Umbilical cord (tissue), 2 donors: ENCODE results near the gene UCP3. TPM values are rescaled to one million over a fixed set of nuclear protein-coding genes. Genes with fewer than 3 reads are reported as not detected.

Experiments
- DNase-seq: peaks from one replicate; pipeline ENCODE4 v3.0.0-alpha.2; 2015; ENCODE audit warnings: low spot score
- total RNA-seq: library from RNA; depleted of rRNA; stranded (reverse); fragments of >200 nt; gene quantifications from one replicate; pipeline ENCODE4 v1.2.3, GENCODE V29; 2014; ENCODE audit warnings: low replicate concordance; ENCODE audit not compliant: insufficient read depth

UCP3 gene
- total RNA-seq, 1 donor from 2014 or later = 0.24 TPM

- DNase-seq = peak; percentile 83
Observed at GRCh38 chr11:74018331-74019005, 9.6 kb upstream of the UCP3 start.

- DNase-seq = no peak
Observed at GRCh38 chr11:74017631-74018030, 8.7 kb upstream of the UCP3 start.

- no peak for DNase-seq
Observed at GRCh38 chr11:74015919-74016684, 7.2 kb upstream of the UCP3 start.

- DNase-seq = peak; percentile 34
Observed at GRCh38 chr11:74014880-74015279, 6.0 kb upstream of the UCP3 start.

- DNase-seq = no peak
Observed at GRCh38 chr11:74013141-74013540, 4.3 kb upstream of the UCP3 start.

GRCh38 chr11:74012074-74012809 is 3.4 kb upstream of the UCP3 start:
- DNase-seq = no peak

GRCh38 chr11:74011360-74012073 is 2.6 kb upstream of the UCP3 start:
- DNase-seq = peak; percentile 50

- no peak for DNase-seq
Observed at GRCh38 chr11:74010306-74011300, 1.7 kb upstream of the UCP3 start.

- DNase-seq = no peak
Observed at GRCh38 chr11:74009675-74010305, 905 bp upstream of the UCP3 start.

- no peak for DNase-seq
Observed at GRCh38 chr11:74009230-74009547, 304 bp upstream of the UCP3 start.

GRCh38 chr11:74007691-74008372 is 1.1 kb downstream of the UCP3 start:
- peak; percentile 20 for DNase-seq

GRCh38 chr11:74006743-74007304 is 2.1 kb downstream of the UCP3 start:
- no peak for DNase-seq

GRCh38 chr11:74005721-74006517 is 3.0 kb downstream of the UCP3 start:
- no peak for DNase-seq

GRCh38 chr11:74004759-74005615 is 3.9 kb downstream of the UCP3 start:
- DNase-seq = no peak

GRCh38 chr11:74004046-74004695 is 4.7 kb downstream of the UCP3 start:
- DNase-seq = no peak

- no peak for DNase-seq
Observed at GRCh38 chr11:74002832-74003231, 6.1 kb downstream of the UCP3 start.

GRCh38 chr11:74001822-74002286 is 7.0 kb downstream of the UCP3 start:
- DNase-seq = no peak
